GM21528 (cell line): ENCODE results near the gene CDC23.
"Not testable (repeated sequence)": the region's sequence is repeated elsewhere in the genome, so short reads cannot be mapped to it uniquely, and the experiment has no call there.

ENCODE experiments used
- ATAC-seq: cut with Tn5 transposase; IDR thresholded peaks from one replicate; pipeline ENCODE4 v1.9.1; 2021; ENCODE audit warnings: mild to moderate bottlenecking, moderate library complexity; ENCODE audit not compliant: unreplicated experiment, low FRiP score

Gene CDC23

DNA sequence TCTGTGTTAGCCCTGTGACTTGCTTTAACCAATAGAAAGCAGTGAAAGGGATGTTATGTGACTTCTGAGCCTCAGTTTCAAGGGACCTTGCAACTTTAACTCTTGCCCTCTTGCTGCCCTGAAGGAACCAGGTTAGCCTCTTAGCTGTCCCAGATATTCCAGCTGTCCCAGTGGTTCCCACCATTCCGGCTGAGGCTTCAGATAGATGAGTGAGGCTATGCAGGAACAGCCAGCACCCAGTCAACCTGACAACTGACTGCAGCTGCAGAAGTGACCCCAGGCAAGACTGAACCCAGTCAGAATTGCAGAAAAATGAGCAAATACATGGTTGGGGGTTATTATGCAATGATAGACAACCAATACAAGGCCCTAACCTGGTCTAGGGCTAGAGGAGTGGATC lies 10.4 kb upstream of the CDC23 start:
- no peak for ATAC-seq

DNA sequence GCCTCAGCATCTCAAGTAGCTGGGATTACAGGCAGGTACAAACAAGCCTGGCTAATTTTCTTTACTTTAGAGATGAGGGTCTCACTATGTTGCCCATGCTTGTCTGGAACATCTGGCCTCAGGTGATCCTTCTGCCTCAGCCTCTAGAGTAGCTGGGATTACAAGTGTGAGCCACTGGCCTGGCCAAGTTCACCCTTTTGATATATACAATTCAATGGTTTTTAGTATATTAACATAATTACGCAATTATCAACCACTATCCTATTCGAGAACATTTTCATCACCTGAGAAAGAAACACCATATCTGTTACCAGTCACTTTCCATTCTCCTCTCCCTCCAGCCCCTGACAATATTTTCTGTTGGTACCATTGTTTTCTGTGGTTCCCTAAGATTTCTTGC lies 3.7 kb upstream of the CDC23 start:
- ATAC-seq, result no peak

DNA sequence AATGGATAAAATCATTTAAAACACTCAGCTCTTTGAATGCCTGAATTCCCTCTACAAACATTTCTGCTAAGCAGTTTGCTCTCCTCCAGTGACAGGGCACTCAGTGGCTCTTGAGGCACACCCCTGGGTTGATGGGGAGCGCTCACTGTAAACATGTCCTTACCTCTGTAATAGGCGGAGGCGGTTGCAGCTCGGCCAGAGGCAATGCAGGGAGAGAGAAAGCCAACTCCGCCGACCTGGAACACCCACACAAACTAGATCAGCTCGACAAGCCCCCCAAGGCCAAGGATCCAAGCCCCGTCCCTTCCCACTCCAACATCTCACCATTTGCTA lies 329 bp downstream of the CDC23 start:
- ATAC-seq, result peak; percentile 28

DNA sequence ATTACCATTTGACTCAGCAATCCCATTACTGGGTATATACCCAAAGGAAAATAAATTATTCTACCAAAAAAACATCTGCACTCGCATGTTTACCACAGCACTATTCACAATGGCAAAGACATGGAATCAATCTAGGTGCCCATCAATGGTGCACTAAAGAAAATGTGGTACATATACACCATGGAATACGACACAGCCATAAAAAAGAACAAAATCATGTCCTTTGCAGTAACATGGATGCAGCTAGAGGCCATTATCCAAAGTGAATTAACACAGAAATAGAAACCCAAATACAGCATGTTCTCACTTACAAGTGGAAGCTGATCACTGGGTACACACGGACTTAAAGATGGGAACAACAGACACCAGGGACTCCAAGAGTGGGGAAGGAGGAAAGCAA lies 2.1 kb downstream of the CDC23 start:
- no peak for ATAC-seq

DNA sequence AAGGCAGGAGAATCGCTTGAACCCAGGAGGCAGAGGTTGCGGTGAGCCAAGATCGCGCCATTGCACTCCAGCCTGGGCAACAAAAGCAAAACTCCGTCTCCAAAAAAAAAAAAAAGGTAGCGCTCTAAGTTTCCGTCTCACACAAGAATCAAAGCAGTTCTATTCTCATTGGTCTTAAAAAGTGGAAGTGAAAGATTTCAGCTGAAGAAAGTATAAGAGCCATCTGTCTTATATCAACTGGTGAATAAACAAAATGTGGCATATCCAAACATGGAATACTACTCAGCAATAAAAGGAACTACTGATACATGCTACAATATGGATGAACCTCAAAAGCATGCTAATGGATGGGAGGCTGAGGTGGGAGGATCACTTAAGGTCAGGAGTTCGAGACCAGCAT lies 19.3 kb downstream of the CDC23 start:
- not testable (repeated sequence) for ATAC-seq

DNA sequence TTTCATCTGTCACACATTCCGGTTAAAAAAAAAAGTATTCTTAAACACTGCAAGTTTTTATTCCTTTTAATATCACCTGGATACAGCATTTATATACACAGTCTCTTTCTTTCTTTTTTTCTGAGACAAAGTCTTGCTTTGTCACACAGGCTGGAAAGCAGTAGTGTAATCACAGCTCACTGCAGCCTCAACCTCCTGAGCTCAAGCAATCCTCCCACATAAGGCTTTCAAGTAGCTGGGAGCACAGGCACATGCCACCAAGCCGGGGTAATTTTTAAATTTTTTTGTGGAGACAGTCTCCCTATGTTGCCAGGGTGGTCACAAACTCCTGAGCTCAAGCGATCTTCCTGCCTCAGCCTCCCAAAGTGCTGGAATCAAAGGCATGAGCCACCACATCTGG lies 20.3 kb downstream of the CDC23 start:
- ATAC-seq, result no peak

DNA sequence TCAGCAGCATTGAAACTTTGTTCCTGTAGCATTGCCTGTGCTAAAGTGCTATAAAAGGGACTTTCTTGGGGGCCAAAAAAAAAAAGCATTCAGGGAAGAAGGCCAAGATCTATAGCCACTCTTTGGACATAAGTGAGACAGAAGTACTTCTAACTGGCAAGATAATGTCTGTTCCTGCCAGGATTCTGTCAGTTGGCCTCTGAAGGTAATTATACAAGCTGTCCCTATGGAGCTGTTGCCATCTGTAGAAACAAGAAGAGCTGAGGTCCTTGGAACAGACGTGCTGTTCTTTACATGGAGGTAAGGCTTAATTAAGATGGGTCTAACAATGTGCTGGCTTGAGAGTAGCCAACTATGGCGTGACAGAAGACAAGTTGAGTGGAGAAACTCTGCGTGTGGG lies 24.5 kb downstream of the CDC23 start:
- ATAC-seq, result no peak

DNA sequence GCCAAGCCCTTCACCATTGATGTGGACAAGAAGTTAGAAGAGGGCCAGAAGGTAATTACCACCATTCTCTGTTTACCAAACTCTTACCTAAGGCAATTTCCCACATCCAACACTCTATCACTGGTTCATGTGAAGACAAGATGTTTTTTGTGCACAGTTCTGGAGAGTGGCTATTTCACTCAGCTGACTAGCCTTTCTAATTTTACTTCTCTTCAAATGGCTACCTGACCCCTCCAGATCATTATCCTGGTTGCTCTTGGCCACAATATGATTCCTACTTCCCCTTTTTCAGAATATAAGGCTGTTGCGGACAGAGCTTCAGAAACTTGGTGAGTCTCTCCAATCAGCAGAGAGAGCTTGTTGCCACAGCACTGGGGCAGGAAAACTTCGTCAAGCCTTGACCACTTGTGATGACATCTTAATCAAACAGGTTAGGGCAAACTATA lies 27.1 kb downstream of the CDC23 start:
- ATAC-seq, result no peak

DNA sequence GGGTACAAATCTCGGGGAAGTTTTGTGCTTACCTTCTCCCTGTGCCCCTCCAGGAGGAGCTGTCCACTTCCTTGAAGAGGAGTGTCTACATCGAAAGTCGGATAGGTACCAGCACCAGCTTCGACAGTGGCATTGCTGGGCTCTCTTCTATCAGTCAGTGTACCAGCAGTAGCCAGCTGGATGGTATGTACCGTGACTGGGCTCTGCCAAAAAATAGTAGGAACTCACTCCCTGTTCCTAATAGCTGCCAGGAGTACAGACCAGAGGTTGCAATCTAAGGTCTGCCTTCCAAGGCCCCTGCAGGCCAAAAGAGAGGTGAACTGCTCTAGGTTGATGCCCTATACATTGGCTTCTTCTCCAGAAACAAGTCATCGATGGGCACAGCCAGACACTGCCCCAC lies 30.3 kb downstream of the CDC23 start:
- ATAC-seq, result no peak

DNA sequence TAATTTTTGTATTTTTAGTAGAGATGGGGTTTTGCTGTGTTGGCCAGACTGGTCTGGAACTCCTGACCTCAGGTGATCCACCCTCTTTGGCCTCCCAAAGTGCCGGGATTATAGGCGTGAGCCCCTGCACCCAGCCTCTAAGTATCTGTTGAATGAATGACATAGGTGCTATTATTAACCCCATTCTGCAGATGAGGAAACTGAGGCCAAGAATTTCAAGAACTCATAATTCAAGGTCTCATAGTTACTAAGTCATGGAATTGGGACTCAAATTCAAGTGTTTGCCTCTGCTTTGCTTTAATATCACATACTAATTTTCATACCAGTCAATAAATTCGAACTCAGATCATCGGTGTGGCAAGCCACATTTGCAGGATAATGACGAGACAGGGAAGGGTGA lies 32.3 kb downstream of the CDC23 start:
- ATAC-seq, result no peak

DNA sequence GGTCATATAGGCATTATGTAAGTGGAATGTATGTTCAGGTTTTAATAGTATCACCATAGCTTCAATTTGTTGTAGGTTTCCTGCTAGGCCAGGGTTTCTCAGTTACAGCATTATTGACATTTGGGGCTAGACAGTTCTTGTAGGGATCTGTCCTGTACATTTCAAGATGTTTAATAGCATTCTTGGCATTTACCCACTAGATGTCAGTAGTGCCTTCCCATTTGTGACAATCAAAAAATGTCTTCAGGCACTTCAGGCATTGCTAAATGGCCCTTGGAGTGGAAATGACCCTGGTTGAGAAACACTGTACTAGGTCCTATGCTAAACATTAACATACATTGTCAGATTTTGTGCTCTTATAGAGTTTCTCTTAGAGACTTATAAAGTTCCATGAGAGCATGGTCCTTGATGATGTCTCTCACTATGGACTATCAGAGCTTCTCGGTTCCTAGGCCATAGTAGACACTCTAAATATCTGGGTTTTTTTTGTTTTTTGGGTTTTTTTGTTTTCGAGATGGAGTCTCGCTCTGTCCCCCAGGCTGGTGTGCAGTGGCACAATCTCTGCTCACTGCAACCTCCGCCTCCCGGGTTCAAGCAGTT lies 32.8 kb downstream of the CDC23 start:
- no peak for ATAC-seq

DNA sequence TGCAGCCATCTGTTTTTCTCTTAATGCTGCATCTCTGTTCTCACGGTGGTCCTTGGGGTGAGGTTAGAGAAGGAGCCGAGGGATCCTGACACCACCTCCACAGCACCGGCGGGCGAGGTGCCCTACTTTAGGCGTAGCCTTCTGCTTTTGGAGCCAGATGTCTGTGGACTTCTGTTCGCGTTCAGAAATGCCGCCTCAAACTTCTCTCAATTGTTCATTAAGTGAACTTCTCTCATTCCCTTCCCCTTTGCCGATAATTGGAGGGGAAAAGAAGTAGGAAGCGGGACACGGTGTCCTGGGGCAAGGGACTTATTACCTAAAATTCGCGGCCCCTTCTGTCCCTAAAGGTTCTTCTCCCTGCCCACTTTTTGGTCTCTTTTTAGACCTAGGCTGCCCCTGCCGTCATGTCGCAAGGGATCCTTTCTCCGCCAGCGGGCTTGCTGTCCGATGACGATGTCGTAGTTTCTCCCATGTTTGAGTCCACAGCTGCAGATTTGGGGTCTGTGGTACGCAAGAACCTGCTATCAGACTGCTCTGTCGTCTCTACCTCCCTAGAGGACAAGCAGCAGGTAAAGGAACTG lies 33.8 kb downstream of the CDC23 start:
- ATAC-seq, result peak; percentile 16

DNA sequence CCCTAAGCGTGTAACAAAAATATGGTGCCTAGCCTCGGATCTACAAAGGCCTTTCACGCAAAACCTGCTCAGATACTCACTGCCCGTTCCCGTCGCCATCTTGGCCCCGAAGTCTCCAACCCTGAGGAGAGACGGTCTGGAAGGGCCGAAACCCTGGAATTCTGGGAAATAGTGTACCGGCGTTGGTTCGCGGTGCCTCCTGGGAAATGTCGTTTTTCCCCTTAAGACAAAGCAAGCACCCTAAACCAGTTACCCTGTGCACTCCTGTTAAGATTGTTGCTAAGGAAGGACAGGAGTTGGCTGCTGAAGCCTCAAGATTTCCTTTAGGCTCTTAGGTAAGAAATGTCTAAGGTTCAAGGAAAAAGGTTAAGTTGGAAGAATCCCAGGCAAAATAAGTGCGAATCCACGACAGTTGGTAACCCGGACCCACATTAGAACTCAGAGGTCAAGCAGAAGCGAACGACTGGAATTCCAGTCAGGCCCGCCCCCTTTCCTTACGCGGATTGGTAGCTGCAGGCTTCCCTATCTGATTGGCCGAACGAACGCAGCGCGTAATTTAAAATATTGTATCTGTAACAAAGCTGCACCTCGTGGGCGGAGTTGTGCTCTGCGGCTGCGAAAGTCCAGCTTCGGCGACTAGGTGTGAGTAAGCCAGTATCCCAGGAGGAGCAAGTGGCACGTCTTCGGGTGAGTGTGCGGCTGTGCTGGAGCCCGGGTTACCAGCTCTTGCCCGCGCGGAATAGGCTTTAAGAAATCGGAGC lies 34.4 kb downstream of the CDC23 start, which contains the start of the genes BRD8 and KIF20A:
Gene BRD8, minus strand, starts transcription at position 115 of the 761 bp plus-strand sequence. Its CDS starts 16 bp downstream, at position 99.
Gene KIF20A, plus strand, starts transcription at position 597 of the 761 bp plus-strand sequence. CDS start 569 bp downstream, outside the sequence.
- ATAC-seq, result peak; percentile 90

DNA sequence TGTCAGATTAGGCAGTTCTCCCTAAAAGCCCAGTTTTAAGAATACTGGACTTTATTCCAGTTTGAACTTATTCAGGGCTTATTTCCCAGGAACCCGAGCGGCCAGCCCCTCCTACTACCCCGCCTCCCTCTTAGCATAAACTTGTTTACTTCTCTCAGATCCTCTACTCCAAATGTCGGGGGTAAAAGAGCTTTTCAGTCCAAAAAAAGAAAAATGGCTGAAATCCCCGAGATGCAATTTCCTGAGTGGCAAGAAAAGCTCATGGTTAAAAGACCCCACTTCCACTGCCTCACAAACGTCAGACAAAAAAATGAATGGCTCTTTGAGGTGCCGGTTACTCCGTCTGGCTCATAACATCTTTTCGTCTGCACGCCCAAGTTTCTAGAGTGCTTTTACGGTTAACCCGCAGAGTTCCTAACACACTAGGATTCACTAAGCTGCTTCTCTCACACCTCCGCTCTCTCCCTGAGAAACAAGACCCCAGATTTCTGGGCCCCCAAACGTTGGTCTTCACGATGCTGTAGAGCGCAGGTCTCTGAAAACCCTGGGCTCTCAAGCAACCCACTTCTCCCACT lies 35.1 kb downstream of the CDC23 start:
- no peak for ATAC-seq

DNA sequence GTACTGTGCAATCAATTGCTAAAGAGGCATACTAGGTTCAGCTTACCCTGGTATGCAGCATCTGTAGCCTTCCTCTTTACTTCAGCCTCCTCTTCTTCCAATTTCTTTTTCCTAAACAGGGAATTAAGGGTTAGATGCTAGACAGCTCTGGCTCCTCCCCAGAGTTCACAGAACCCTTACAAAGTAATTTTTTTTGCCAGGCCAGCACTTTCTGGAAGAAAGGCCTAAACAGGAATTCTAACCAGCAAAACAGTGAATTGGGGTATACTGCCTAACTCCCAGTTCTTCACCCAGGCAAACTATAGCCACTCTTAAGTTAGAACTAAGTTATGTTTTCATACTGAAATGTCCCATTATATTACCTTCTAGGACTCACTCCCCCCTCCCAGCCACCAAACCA lies 42.8 kb downstream of the CDC23 start:
- no peak for ATAC-seq

DNA sequence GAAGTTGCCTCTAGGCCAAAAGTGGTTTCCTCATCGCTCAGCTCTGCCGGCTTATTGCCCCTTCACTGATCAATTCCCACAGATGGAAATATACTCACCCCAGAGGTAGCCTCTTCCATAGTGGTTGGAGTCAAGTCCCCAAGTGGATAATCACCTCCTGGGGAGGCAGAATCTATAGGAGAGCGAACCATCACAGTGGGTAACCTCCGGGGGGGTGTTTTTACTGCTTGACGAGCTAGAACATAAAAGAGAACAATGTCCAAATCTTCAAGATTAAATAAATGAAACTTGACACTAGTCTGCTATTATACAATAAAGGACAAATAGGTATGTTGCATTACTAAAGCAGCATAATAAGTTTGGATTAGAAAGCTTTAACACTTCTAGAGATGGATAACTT lies 44.0 kb downstream of the CDC23 start:
- ATAC-seq, result no peak

DNA sequence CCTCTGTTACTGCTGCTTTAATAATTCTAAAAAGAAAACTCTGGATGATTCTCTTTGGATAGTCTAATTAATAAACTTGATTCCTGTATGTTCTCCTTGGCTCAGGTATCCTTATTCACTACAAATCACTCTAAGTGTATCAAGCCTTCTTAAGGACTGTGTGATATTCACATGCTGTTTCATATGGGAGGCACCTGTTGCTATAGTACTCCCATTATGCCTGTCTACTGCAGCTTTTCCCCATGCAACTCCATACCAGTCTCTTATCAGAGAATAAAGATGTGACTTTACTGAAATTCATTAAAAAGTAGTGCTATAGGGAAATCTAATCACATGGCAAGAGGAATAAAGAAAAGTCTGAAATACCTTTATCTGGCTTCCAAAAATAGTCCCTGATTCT lies 49.4 kb downstream of the CDC23 start:
- no peak for ATAC-seq

DNA sequence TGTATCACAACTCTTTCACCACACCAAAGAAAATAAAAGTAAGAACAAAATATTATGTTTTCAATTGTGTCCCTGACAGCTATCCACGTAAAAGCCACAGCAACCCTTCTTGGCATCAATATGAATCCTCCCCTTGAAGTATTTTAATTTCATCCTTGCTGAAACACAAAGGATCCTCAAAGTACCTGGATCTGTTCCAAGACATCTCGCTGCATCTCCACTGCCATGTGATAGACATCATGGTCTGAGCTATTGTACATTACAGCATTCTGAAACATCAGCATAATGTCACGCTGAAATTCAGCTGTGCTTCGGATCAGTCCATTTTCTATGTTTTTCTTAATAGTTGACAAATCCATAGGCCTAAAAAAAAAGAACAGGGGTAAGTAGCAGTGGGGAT lies 52.4 kb downstream of the CDC23 start:
- ATAC-seq, result no peak

DNA sequence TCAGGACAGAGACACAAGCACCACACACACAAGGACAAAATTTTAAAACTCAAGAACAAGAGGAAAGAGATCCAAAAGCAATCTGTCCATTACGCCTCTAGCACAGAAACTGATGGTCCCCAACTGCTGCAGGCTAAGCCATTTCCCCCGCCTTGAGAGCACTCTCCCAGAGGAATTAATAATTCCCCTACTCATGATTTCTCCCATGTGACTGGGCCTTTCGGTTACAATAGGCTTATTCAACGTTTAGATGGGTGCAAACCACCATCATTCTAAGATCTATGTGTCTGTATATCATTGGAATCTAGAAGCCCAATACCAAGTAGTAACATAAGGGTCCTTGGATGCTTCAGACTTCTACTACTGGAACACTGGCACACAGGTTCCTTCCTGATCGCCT lies 53.5 kb downstream of the CDC23 start:
- ATAC-seq, result no peak

DNA sequence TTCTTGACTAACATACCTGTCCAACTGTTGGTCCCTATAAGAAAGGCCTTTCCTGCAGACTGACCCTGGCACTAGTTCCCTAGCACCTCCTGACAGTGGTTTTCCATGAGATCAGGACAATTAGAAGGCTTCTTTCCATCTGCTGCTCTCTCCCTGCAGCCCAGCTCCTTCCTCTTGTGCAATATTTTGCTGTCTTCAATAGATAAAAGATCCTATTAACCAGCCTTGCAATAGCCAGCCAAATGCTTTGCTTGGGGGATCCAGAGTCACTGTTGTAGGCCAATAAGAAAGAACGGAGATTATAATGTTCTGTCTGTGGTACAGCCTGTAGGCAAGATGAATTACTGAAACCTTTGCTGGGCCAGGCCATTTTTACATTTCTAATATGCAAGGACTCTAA lies 55.5 kb downstream of the CDC23 start:
- no peak for ATAC-seq

DNA sequence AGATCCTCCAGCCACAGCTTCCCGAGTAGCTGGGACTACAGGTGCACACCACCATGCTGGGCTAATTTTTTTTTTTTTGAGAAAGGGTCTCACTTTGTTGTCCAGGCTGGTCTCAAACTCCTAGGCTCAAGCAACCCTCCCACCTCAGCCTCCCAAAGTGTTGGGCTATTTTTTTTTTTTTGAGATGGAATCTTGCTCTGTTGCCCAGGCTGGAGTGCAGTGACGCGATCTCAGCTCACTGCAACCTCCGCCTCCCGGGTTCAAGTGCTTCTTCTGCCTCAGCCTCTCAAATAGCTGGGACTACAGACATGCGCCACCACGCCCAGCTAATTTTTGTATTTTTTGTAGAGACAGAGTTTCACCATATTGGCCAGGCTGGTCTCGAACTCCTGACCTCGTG lies 57.1 kb downstream of the CDC23 start:
- ATAC-seq, result not testable (repeated sequence)

DNA sequence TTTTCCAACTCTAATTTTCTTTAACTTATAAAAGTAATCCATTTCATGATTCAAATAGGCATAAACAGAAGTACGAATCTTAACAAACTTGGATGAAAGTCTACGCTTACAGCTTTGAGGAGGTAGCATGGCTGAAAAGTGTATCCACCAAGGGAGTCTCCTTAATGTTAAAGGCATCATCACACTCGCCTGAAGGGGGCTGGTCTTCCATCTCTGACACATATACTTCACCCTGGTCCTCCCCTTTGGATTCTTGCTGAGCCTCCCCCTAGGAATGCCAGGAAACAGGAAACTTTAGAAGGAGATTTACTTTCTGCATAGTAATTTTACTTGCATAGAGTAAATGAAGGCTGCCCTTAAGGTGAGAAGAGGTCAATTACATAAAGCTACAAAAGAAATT lies 63.6 kb downstream of the CDC23 start:
- ATAC-seq, result no peak
